Esophagus (tissue), 2 donors: ENCODE measurements around the gene AIF1. TPM values are rescaled to one million over a fixed set of nuclear protein-coding genes. Genes with fewer than 3 reads are reported as not detected.

Source experiments
- H3K27ac ChIP-seq, 2 donors: one replicate each; pipeline ENCODE4 v1.5.1; 2013; ENCODE audit warnings: low read depth in 2 of 2, mild to moderate bottlenecking in 2 of 2, inconsistent platforms in 1 of 2, low read length in 1 of 2, moderate library complexity in 1 of 2
- H3K27me3 ChIP-seq, 2 donors: one replicate each; pipeline ENCODE4 v1.6.1; 2013; ENCODE audit warnings: low read length in 2 of 2, control low read depth in 1 of 2, mild to moderate bottlenecking in 1 of 2; ENCODE audit not compliant: insufficient read depth in 2 of 2, control insufficient read depth in 1 of 2
- H3K36me3 ChIP-seq, 2 donors: one replicate each; pipeline ENCODE4 v1.6.1; 2013; ENCODE audit warnings: low read length in 1 of 2; ENCODE audit not compliant: control insufficient read depth in 2 of 2, insufficient read depth in 2 of 2
- H3K4me1 ChIP-seq, 2 donors: one replicate each; pipeline ENCODE4 v1.6.1; 2013; ENCODE audit warnings: low read length in 1 of 2; ENCODE audit not compliant: control insufficient read depth in 2 of 2, insufficient read depth in 2 of 2
- H3K4me3 ChIP-seq, 2 donors: one replicate each; pipeline ENCODE4 v1.5.1; 2013; ENCODE audit warnings: low read length in 2 of 2, mild to moderate bottlenecking in 2 of 2, low read depth in 1 of 2, moderate library complexity in 1 of 2
- H3K9me3 ChIP-seq, 2 donors: one replicate each; pipeline ENCODE4 v1.6.1; 2013; ENCODE audit warnings: mild to moderate bottlenecking in 2 of 2, low read depth in 1 of 2, low read length in 1 of 2, moderate library complexity in 1 of 2; ENCODE audit not compliant: control insufficient read depth in 2 of 2, insufficient read depth in 1 of 2
- WGBS, 2 donors: extraction: QIAGEN DNeasy Blood & Tissue Kit; methylation state at CpG; one replicate each; pipeline ENCODE4 v1.1.7; 2013; 5-methylcytosine and 5-hydroxymethylcytosine counted together
- polyA plus RNA-seq, 2 donors: library from polyadenylated mRNA; stranded (reverse); fragments of 200-250 nt; gene quantifications; one replicate each; pipeline ENCODE4 v1.2.3, GENCODE V29; 2013
- donor health status: healthy with polysubstance abuse.
- donor health status: Bipolar disorder and iron deficiency.

Gene AIF1
- polyA plus RNA-seq, 2 donors = 8.0 to 12.6 TPM

GRCh38 chr6:31654574-31655348, 39.7 kb downstream of the AIF1 start:
- peaks cover 12 to 18% of the 10 kb centered on the region in 2 donors for H3K4me1 ChIP-seq
- no peak overlapping the region for H3K27ac ChIP-seq
- no peaks in the 10 kb centered on the region for H3K9me3 ChIP-seq
- H3K36me3 ChIP-seq = peaks cover 0 to 8% of the 10 kb centered on the region in 2 donors
- 88 to 90% methylated on average over 8 of the region's 8 CpGs for WGBS, 2 donors
- H3K4me3 ChIP-seq = no peak overlapping the region
- H3K27me3 ChIP-seq = no peaks in the 10 kb centered on the region

DNA sequence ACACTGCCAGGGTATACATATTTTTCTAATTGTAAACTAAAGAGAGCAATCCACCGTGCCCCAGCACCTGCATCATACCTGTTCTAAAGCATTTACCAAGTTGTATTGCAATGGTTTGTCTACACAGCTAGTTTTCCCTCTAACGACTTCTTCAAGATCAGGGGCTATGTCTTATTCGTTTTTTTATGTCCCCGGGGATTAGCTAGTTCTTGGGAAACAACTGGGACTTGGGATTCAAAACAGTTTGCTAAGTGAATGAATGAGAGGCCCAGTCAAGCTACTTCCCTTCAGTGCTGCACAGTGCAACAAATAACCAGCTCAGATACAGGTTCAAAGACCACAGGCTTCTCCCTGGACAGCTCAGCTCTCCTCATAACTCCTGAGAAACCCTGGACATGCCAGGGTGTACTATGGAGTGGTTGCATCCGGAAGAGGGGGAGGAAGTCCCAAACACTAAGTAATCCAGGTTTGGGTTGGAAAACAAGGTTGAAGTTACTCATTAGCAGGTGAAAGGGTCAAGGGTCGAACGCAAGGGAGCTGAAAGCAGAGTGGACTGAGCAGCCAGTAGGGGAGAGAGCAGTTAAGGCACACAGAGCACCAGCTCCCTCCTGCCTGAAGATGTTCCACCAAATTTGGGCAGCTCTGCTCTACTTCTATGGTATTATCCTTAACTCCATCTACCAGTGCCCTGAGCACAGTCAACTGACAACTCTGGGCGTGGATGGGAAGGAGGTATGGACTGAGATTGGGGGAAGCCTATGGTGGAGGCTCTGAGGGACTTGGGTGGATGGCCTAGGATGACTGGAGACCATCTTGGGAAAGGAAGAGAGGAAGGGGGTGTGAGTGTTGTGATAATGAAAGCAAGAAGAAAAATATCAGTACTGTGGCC, 40.6 kb downstream of the AIF1 start, which contains the start of gene APOM:
APOM (plus strand) TSS at position 546 of the 889 bp plus-strand sequence; CDS start at position 619, 73 bp downstream.
- H3K4me1 ChIP-seq = peaks cover 12 to 18% of the 10 kb centered on the region in 2 donors
- H3K36me3 ChIP-seq = peaks cover 0 to 8% of the 10 kb centered on the region in 2 donors
- no peak within 1 kb of the TSS for H3K4me3 ChIP-seq
- H3K27ac ChIP-seq = no peak within 1 kb of the TSS
- WGBS, 2 donors = 67 to 81% methylated on average over 8 of the region's 8 CpGs
- H3K27me3 ChIP-seq = no peaks in the 10 kb centered on the region
- no peaks in the 10 kb centered on the region for H3K9me3 ChIP-seq

DNA sequence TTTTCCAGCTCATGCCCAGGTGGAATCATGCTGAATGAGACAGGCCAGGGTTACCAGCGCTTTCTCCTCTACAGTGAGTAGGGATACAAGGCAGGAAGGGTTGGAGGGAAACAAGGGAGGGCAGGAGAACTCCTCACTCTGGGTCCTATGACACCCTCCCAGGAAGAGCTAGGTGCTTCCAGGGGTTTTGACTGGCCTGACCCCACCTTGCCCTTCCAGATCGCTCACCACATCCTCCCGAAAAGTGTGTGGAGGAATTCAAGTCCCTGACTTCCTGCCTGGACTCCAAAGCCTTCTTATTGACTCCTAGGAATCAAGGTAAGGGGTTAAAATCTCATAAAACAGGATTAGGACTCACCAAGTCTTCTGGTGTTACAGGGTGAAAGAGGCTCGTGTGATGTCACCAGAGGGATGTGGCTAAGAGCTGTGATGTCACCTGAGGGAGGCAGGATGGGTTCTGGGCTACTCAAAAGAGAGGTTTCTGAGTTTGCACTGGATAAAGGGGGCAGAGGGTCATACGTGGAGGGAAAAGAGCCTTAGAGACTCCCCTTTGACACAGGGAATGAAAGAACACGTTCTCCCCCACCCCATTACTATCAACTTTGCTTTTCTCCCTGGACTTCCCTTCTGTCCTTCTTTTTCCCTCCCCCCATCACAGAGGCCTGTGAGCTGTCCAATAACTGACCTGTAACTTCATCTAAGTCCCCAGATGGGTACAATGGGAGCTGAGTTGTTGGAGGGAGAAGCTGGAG, 42.5 kb downstream of the AIF1 start:
- Histone ChIP-seq H3K4me3 (no peak overlapping the region), H3K36me3 (peaks cover 0 to 13% of the 10 kb centered on the region in 2 donors), H3K27me3 (no peaks in the 10 kb centered on the region), H3K4me1 (peaks cover 12 to 16% of the 10 kb centered on the region in 2 donors), H3K9me3 (no peaks in the 10 kb centered on the region), H3K27ac (no peak overlapping the region)
- WGBS, 2 donors = 69 to 79% methylated on average over 6 of the region's 6 CpGs

DNA sequence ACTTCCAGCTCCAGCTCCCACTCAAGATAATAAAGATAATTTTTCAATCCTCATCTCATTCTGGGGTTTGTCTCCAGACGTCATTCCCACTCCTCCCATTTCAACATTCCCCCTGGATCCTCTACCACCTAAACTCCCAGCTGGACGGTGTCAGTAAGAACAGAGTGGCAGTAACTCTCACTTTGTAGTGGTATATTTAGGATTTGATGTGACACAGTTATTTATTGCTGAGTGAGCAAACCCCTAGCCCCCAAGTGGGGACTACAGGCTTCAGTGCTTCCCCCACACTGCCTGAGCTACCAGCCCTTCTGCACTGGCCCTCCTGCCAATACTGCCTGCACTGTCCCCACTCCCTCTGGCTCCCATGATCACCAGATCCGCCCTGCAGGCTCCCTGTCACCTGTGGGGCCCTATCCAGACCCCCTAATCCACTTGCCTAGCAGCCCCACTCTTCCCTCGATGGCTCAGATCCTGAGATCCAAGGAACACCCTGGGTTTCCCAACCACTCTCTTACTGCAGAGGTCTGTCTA, 43.2 kb downstream of the AIF1 start:
- WGBS, 2 donors = 72 to 75% methylated on average over 4 of the region's 4 CpGs
- Histone ChIP-seq H3K4me1 (peaks cover 12 to 19% of the 10 kb centered on the region in 2 donors), H3K27me3 (no peaks in the 10 kb centered on the region), H3K36me3 (peaks cover 0 to 13% of the 10 kb centered on the region in 2 donors), H3K27ac (no peak overlapping the region), H3K4me3 (no peak overlapping the region), H3K9me3 (no peaks in the 10 kb centered on the region)

DNA sequence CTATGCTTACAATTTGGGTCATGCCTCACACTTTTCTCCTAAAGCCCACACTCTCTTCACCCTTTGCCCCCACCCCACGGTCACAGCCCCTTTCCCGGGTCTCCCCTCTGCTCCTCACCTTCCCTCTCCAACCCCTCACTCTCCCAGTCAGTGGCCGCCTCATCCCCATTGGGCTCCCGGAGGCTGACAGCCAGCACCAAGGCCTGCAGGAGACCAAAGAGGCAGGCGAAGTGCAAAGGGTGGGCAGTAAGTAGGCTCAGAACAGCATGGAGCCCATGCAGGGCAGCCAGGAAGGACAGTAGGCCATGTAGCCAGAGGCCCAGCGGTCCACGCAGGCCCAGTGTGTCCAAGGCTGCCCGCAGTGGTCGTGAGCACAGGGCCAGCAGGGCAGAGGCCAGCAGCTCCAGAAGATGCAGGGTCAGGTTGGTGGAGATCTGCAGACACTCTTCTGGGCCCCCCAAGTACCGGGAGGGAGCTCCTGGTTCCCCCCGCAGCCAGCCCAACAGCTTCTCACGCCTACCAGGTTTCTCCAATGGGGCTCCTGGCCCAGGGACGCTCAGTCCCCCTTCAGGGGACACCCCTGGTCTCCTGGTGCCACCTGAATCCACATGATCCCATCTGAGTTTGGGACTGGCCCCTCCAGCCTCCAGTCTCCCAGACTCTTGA, 44.1 kb downstream of the AIF1 start:
- no peaks in the 10 kb centered on the region for H3K27me3 ChIP-seq
- peaks cover 15 to 21% of the 10 kb centered on the region in 2 donors for H3K4me1 ChIP-seq
- H3K27ac ChIP-seq = peak overlapping the region; percentile 94 to 95
- 78 to 79% methylated on average over 13 of the region's 13 CpGs for WGBS, 2 donors
- peaks cover 0 to 13% of the 10 kb centered on the region in 2 donors for H3K36me3 ChIP-seq
- peak overlapping the region; percentile 71 to 88 for H3K4me3 ChIP-seq
- no peaks in the 10 kb centered on the region for H3K9me3 ChIP-seq

DNA sequence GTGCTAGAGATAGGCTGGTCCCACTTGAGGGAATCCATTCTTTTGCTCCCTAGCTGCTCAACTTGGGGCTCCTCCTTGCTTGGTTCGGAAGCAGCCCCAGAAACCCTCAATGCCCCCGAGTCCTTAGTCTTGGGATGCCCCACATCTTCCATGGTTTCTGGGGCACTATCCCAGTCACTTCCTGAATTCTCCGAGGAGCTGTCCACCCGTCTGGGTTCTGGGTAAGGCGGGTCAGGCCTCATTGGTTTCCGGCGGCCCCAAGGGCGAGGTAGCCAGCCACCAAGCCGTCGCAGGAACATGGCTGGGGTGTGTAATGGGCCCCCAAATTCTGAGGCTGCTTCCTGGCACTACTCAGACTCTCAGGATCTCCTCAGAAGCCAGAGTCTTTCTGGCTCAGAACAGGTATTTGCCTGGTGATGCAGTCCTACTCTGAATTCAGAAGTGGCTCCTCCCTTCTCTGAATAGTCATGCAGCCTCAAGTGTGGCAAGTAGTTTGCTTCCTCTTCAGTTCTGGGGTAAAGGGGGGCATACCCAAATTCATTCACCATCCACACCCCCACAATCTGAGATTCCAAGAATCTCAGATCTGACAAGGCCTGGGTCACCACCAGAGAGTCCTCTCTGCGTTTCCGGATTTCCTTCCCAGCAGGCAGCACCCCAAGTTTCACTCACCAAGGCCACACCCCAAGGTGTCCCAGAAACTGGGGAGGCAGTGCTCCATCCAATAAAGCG, 44.8 kb downstream of the AIF1 start:
- H3K27ac ChIP-seq = peak overlapping the region; percentile 94 to 95
- no peaks in the 10 kb centered on the region for H3K9me3 ChIP-seq
- peaks cover 15 to 21% of the 10 kb centered on the region in 2 donors for H3K4me1 ChIP-seq
- WGBS, 2 donors = 11 to 13% methylated on average over 13 of the region's 13 CpGs
- H3K27me3 ChIP-seq = no peaks in the 10 kb centered on the region
- H3K4me3 ChIP-seq = peak overlapping the region; percentile 71 to 88
- peaks cover 0 to 13% of the 10 kb centered on the region in 2 donors for H3K36me3 ChIP-seq

DNA sequence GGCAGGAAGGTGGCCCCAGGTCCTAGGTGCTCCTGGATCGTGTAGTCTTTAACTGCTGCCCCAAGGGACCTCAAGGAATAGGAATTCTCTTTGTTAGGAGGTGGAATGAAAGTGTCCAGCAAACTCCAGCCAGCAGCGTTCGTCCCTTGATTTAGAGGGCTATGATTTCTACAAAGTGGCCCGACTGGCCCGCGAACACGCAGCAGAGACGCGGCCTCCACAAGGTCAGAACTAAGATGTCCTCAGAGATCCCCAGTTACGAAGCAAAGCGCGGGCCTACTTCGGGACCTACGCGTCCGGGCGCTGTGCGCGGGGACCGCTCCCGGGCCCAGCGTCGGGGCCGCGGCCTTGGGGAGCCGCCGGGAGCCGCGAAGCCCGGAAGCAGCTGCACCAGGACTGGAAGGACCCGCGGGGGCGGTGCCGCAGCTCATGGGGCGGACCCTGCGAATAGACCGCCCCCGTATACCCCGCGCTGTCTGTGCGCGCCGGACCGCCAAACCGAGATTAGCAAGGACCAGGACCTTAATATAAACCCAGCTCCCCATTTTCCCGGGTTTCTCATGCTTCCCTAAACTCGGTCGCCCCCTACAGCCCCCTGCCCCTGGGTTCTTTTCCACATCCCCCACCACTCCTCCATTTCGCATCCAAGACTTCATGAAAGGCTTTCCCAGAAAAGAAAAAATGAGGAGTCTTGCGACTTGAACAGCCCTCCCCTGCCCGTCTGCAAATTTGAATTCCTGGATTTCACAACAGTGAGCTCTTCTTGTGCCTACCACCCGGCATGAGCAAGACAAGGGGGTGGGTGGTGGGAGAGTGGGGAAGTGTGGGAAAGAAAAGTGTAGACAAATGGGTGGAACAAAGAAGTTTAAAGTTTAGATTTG, 45.6 kb downstream of the AIF1 start, which contains the start of gene C6orf47:
C6orf47 (minus strand) TSS at position 398 of the 881 bp plus-strand sequence. CDS start 831 bp downstream, outside the sequence.
- H3K27ac ChIP-seq = peak within 1 kb of the TSS; percentile 94 to 95
- H3K36me3 ChIP-seq = peaks cover 0 to 13% of the 10 kb centered on the region in 2 donors
- H3K27me3 ChIP-seq = no peaks in the 10 kb centered on the region
- peak within 1 kb of the TSS; percentile 71 to 88 for H3K4me3 ChIP-seq
- peaks cover 15 to 21% of the 10 kb centered on the region in 2 donors for H3K4me1 ChIP-seq
- 1% methylated on average over 49 to 52 of the region's 52 CpGs for WGBS, 2 donors
- H3K9me3 ChIP-seq = no peaks in the 10 kb centered on the region
